Karpas-422 (cell line): ENCODE results near the gene NID1. TPM values are rescaled to one million over a fixed set of nuclear protein-coding genes. Genes with fewer than 3 reads are reported as not detected.

ENCODE experiments used
- DNase-seq: peaks from one replicate; pipeline ENCODE4 v3.0.0-alpha.2; 2015
- H2AFZ ChIP-seq: fragments of 200-600 bp; sonication (generic); 2 replicates; pipeline ENCODE4 v1.6.1; 2014; ENCODE audit warnings: antibody characterized with exemption, low read length, mixed read lengths
- H3K27ac ChIP-seq: fragments of 200-600 bp; sonication (generic); 2 replicates; pipeline ENCODE4 v1.5.1; 2014; ENCODE audit warnings: mild to moderate bottlenecking, low read length, moderate library complexity
- H3K27me3 ChIP-seq: fragments of 200-600 bp; sonication (generic); 2 replicates; pipeline ENCODE4 v1.6.1; 2014; ENCODE audit warnings: low read length, mixed read lengths
- H3K36me3 ChIP-seq: fragments of 200-600 bp; sonication (generic); 2 replicates; pipeline ENCODE4 v1.6.1; 2014; ENCODE audit warnings: low read length, mixed read lengths; ENCODE audit not compliant: insufficient read depth
- H3K4me1 ChIP-seq: fragments of 200-600 bp; sonication (generic); 2 replicates; pipeline ENCODE4 v1.6.1; 2014; ENCODE audit warnings: mild to moderate bottlenecking, low read length, mixed read lengths
- H3K4me2 ChIP-seq: fragments of 200-600 bp; sonication (generic); 2 replicates; pipeline ENCODE4 v1.6.1; 2014; ENCODE audit warnings: low read length, low read depth, mild to moderate bottlenecking; ENCODE audit not compliant: poor library complexity, severe bottlenecking
- H3K4me3 ChIP-seq: fragments of 200-600 bp; sonication (generic); 2 replicates; pipeline ENCODE4 v1.5.1; 2014; ENCODE audit warnings: mild to moderate bottlenecking, antibody characterized with exemption, low read length, mixed read lengths
- H3K79me2 ChIP-seq: fragments of 200-600 bp; sonication (generic); 2 replicates; pipeline ENCODE4 v1.6.1; 2014; ENCODE audit warnings: mild to moderate bottlenecking, low read length, mixed read lengths
- H3K9ac ChIP-seq: fragments of 200-600 bp; sonication (generic); 2 replicates; pipeline ENCODE4 v1.6.0; 2014; ENCODE audit warnings: low read length
- H3K9me2 ChIP-seq: fragments of 200-600 bp; sonication (generic), shearing (Covaris generic); replicated peaks from 2 replicates; pipeline ENCODE4 v1.6.0; 2014; ENCODE audit warnings: mild to moderate bottlenecking, low read length, moderate library complexity; ENCODE audit not compliant: insufficient read depth
- H3K9me3 ChIP-seq: fragments of 300-700, 200-600 bp; sonication (generic); 2 replicates; pipeline ENCODE4 v1.6.1; 2014; ENCODE audit warnings: low read length, mixed read lengths
- H4K20me1 ChIP-seq: fragments of 200-600 bp; sonication (generic); 2 replicates; pipeline ENCODE4 v1.6.1; 2014; ENCODE audit warnings: mild to moderate bottlenecking, antibody characterized with exemption, low read length, low read depth; ENCODE audit not compliant: insufficient read depth
- total RNA-seq: library from RNA; depleted of rRNA; stranded (reverse); fragments of >200 nt; shearing (Covaris generic); gene quantifications from 2 replicates; pipeline ENCODE4 v1.2.3, GENCODE V29; 2014; ENCODE audit warnings: low replicate concordance

The NID1 gene
- total RNA-seq, 1 experiment from 2014 or later: not detected

DNA sequence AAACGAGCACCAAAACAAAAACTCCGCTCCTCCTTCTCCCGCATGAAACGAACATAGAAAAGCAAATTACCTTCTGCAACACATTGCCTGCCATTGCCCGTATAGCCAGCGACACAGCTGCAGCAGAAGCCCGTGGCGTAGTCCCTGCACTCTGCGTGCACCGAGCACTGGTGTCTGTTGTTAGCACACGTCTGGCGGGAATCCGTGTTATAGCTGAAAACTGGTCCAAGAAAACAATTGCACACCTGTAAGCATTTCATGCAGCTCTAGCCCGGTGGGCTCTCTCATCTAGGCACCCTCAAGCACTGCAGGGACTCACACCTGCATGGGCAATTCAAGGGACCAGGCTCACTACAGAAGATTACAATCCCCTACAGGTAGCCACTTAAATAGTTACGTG is 26.9 kb downstream of the NID1 start:
- Histone ChIP-seq H2AFZ (no peak overlapping the region), H4K20me1 (no peaks in the 10 kb centered on the region), H3K36me3 (no peaks in the 10 kb centered on the region), H3K27me3 (no peaks in the 10 kb centered on the region), H3K9me2 (no peaks in the 10 kb centered on the region), H3K27ac (no peak overlapping the region), H3K4me3 (no peak overlapping the region), H3K4me1 (no peaks in the 10 kb centered on the region), H3K9me3 (no peaks in the 10 kb centered on the region), H3K79me2 (no peaks in the 10 kb centered on the region), H3K4me2 (no peak overlapping the region), H3K9ac (no peak overlapping the region)
- no peak for DNase-seq

DNA sequence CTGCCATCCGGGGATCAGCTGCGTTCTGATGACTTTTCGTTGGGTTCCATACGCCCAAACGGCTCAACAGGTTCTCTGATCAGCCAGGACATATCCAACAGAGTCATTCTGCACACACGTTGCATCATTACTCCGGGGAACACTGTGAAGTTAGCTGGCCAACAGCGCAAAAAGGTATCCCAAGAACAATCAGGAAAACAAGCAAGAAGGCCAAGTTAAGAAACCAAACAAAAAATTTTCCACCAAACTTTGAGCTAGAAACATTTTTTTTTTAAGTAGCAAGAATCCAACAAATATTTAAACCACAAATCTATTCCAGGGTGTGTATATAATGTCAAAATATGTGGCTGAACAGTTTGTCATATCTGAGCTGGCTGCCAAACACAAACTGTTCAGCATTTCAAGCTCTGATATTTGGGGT is 29.2 kb downstream of the NID1 start:
- no peak overlapping the region for H3K9ac ChIP-seq
- no peak overlapping the region for H3K4me3 ChIP-seq
- no peak overlapping the region for H2AFZ ChIP-seq
- H3K79me2 ChIP-seq: no peaks in the 10 kb centered on the region
- no peaks in the 10 kb centered on the region for H3K9me3 ChIP-seq
- H3K27ac ChIP-seq: no peak overlapping the region
- H3K9me2 ChIP-seq: no peaks in the 10 kb centered on the region
- no peaks in the 10 kb centered on the region for H3K4me1 ChIP-seq
- no peaks in the 10 kb centered on the region for H4K20me1 ChIP-seq
- DNase-seq: no peak
- H3K36me3 ChIP-seq: no peaks in the 10 kb centered on the region
- H3K4me2 ChIP-seq: no peak overlapping the region
- H3K27me3 ChIP-seq: no peaks in the 10 kb centered on the region

DNA sequence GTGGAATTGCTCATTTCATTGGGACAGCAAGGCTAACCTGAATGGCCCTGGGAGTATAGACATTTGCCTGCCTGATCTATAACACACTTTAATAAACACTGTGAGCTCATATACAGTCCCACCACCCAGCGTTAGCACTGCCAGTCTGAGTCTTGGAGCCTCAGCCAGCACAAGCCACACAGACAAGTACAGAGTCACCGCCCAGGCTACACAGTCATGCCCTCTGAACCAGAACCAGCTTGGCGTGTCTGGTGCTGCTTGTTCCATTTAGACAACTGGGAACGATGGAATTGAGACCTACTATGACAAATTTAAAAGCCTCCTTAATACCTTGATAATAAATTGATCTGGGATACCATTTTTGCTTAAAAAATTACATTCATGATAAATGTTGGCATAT is 31.6 kb downstream of the NID1 start:
- Histone ChIP-seq H2AFZ (no peak overlapping the region), H3K27me3 (no peaks in the 10 kb centered on the region), H3K9ac (no peak overlapping the region), H3K27ac (no peak overlapping the region), H3K79me2 (no peaks in the 10 kb centered on the region), H3K4me3 (no peak overlapping the region), H3K9me2 (no peaks in the 10 kb centered on the region), H4K20me1 (no peaks in the 10 kb centered on the region), H3K36me3 (no peaks in the 10 kb centered on the region), H3K4me1 (no peaks in the 10 kb centered on the region), H3K9me3 (no peaks in the 10 kb centered on the region), H3K4me2 (no peak overlapping the region)
- DNase-seq: no peak

DNA sequence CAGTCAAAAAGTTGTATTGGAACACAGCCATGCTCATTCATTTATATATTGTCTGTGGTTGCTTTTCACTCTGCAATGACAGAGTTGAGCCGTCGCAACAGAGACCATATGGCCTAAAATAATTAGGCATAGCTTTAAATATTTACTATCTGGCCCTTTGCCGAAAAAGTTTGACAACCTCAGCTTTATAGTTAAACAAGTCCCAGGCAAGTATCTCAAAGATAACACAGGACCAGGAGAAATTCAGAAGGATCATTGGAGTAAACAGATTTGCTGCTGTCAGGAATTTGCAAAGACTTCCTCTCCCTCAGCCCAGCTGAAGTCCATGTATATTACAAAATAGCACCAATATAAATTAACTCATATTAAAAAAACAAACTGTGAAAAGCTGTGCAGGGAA is 34.4 kb downstream of the NID1 start:
- Histone ChIP-seq H3K79me2 (no peaks in the 10 kb centered on the region), H3K9ac (no peak overlapping the region), H3K27me3 (no peaks in the 10 kb centered on the region), H3K4me1 (no peaks in the 10 kb centered on the region), H3K4me3 (no peak overlapping the region), H3K27ac (no peak overlapping the region), H3K4me2 (no peak overlapping the region), H3K36me3 (no peaks in the 10 kb centered on the region), H3K9me3 (no peaks in the 10 kb centered on the region), H4K20me1 (no peaks in the 10 kb centered on the region), H2AFZ (no peak overlapping the region), H3K9me2 (no peaks in the 10 kb centered on the region)
- no peak for DNase-seq

DNA sequence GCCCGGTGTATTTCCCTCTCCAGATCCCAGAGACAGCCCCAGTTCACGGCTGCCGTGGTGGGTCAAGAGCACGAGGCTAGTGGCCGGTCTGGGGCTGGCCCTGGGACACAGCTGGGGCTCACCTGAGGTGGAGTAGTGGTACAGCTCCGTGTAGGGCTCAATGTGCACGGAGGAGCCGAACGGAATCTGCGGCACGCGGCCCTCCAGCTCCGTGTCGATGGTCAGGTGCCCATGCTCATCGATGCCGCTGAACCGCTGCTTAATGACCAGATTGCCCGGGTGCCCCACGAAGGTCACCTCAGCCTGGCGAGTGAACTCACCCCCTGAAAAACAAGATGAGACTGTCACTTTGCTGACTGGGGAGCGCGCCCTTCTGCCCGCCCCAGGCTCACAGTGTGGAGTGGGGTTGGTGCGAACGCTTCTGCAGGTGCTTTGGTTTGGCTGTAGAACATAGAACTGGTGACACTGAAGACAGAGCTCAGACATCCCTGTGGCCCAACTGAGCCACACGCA is 35.4 kb downstream of the NID1 start:
- H3K9ac ChIP-seq: no peak overlapping the region
- no peak overlapping the region for H3K4me2 ChIP-seq
- H3K4me1 ChIP-seq: no peaks in the 10 kb centered on the region
- no peak overlapping the region for H3K4me3 ChIP-seq
- no peak for DNase-seq
- H3K27ac ChIP-seq: no peak overlapping the region
- no peaks in the 10 kb centered on the region for H3K9me3 ChIP-seq
- no peaks in the 10 kb centered on the region for H3K27me3 ChIP-seq
- H2AFZ ChIP-seq: no peak overlapping the region
- H3K9me2 ChIP-seq: no peaks in the 10 kb centered on the region
- no peaks in the 10 kb centered on the region for H3K36me3 ChIP-seq
- no peaks in the 10 kb centered on the region for H4K20me1 ChIP-seq
- no peaks in the 10 kb centered on the region for H3K79me2 ChIP-seq

DNA sequence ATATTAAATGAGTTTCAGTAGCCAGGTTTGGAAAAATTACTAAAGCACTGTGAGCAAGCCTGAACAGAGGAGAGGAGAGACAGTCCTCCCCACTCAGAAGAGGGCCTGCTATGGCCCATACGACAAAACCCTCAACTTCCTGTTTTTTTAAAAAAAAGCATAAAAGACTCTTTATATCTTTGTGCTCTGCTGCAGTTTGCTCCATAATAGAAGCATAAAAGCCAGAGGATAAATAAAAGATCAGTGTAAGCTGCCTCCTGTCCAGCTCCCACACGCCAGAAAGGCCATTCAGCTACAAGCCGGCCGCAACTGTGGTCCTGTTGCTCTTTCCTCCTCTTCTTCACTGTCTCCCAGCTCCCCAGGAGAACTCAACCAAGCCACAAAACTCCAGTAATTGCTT is 37.8 kb downstream of the NID1 start:
- no peak overlapping the region for H3K4me3 ChIP-seq
- no peaks in the 10 kb centered on the region for H3K27me3 ChIP-seq
- no peak overlapping the region for H2AFZ ChIP-seq
- no peaks in the 10 kb centered on the region for H3K36me3 ChIP-seq
- H3K4me2 ChIP-seq: no peak overlapping the region
- DNase-seq: no peak
- H3K9ac ChIP-seq: no peak overlapping the region
- no peaks in the 10 kb centered on the region for H3K79me2 ChIP-seq
- H3K9me3 ChIP-seq: no peaks in the 10 kb centered on the region
- no peak overlapping the region for H3K27ac ChIP-seq
- no peaks in the 10 kb centered on the region for H3K4me1 ChIP-seq
- H3K9me2 ChIP-seq: no peaks in the 10 kb centered on the region
- H4K20me1 ChIP-seq: no peaks in the 10 kb centered on the region

DNA sequence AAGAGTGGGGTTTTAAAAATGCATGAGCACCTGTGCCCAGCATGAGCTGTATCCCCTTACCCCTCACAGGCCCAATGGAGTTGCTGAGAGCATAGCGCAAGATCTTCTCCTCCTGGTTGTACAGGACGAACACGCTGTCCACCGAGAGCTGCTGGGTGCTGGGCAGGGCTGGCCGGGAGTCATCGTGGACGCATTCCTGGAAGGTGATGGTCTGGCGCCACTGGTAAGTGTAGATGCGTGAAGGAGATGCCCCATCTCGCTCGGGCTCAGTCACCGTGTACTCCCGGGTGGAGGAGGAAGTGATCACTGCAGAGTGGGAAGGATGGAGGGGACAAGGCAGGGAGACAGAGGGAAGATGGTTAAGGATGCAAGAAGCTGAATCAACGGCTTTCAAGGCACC is 39.1 kb downstream of the NID1 start:
- DNase-seq: no peak
- Histone ChIP-seq H3K79me2 (no peaks in the 10 kb centered on the region), H3K4me1 (no peaks in the 10 kb centered on the region), H3K9me3 (no peaks in the 10 kb centered on the region), H3K4me3 (no peak overlapping the region), H3K36me3 (no peaks in the 10 kb centered on the region), H3K9me2 (no peaks in the 10 kb centered on the region), H3K27me3 (no peaks in the 10 kb centered on the region), H3K4me2 (no peak overlapping the region), H3K27ac (no peak overlapping the region), H4K20me1 (no peaks in the 10 kb centered on the region), H2AFZ (no peak overlapping the region), H3K9ac (no peak overlapping the region)

DNA sequence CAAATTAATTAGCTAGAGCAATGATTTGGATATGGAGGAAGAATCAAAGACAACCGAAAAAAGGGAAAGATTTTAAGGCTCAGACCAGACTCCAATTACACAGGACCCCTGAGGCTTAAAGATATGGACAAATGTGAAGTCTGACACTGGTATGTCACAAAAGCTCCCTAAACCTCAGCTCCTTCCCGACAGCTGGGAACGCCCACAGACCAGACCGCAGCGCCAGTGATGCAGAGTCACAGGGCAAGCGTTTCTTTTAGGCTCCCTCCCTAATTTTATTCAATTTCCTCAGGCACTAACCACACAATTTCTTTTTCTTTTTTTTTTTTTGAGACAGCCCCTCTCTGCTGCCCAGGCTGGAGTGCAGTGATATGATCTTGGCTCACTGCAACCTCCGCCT is 40.2 kb downstream of the NID1 start:
- Histone ChIP-seq H3K27ac (no peak overlapping the region), H2AFZ (no peak overlapping the region), H3K9me2 (no peaks in the 10 kb centered on the region), H3K36me3 (no peaks in the 10 kb centered on the region), H3K4me1 (no peaks in the 10 kb centered on the region), H4K20me1 (no peaks in the 10 kb centered on the region), H3K79me2 (no peaks in the 10 kb centered on the region), H3K9me3 (no peaks in the 10 kb centered on the region), H3K4me2 (no peak overlapping the region), H3K9ac (no peak overlapping the region), H3K4me3 (no peak overlapping the region), H3K27me3 (no peaks in the 10 kb centered on the region)
- no peak for DNase-seq
